Hematopoietic multipotent progenitor cell (in vitro differentiated cells): Measurements from ENCODE around the gene TAS2R31. TPM values are rescaled to one million over a fixed set of nuclear protein-coding genes. Genes with fewer than 3 reads are reported as not detected.
"Not testable (repeated sequence)": the region's sequence is repeated elsewhere in the genome, so short reads cannot be mapped to it uniquely, and the experiment has no call there.

Experiments used
- DNase-seq, 3 donors: peaks; one replicate each; pipeline ENCODE4 v3.0.0-alpha.2; 2011 to 2015; ENCODE audit warnings: low read depth in 2 of 3, low spot score in 2 of 3
- total RNA-seq: library from RNA; depleted of rRNA; stranded (reverse); fragments of >200 nt; gene quantifications from one replicate; pipeline ENCODE4 v1.2.3, GENCODE V29; 2012

TAS2R31 gene, protein sequence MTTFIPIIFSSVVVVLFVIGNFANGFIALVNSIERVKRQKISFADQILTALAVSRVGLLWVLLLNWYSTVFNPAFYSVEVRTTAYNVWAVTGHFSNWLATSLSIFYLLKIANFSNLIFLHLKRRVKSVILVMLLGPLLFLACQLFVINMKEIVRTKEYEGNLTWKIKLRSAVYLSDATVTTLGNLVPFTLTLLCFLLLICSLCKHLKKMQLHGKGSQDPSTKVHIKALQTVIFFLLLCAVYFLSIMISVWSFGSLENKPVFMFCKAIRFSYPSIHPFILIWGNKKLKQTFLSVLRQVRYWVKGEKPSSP
- 5.1 TPM for total RNA-seq

DNA sequence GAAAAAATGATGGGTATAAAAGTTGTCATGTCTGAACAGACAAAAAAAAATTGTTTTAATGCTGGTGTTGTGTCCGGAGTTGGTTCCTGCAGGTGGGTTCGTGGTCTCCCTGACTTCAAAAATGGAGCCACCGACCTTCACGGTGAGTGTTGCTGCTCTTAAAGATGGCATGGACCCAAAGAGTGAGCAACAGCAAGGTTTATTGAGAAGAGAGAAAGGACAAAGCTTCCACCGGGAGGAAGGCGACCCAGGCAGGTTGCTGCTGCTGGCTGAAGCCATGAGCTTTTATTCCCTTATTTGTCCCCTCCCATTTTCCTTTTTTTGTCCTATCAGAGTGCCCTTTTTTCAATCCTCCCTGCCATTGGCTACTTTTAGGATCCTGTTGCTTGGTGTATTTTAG, at the start of gene TAS2R31:
Gene TAS2R31, minus strand, starts transcription at position 101 of the 400 bp plus-strand sequence. Its CDS starts 72 bp downstream, at position 29.
- DNase-seq, result no peak

DNA sequence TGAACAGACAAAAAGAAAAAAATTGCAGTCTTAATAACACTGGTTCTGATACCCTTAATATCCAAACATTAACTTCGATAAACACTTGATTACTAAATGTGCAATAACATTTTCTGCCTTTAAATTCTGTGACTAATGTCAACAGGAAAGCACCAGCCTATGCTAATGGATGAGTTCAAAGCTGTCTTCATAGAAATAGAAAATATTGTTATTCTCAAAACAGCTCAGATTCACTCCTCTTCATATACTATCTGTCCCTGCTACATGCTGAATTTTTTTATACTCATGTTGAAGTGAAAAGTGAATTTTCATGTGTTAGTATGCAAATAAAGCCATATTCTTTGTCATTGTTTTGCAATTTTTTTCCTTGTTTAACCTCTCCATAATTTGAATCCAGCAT, 47.0 kb upstream of the TAS2R31 start:
- no peak for DNase-seq

DNA sequence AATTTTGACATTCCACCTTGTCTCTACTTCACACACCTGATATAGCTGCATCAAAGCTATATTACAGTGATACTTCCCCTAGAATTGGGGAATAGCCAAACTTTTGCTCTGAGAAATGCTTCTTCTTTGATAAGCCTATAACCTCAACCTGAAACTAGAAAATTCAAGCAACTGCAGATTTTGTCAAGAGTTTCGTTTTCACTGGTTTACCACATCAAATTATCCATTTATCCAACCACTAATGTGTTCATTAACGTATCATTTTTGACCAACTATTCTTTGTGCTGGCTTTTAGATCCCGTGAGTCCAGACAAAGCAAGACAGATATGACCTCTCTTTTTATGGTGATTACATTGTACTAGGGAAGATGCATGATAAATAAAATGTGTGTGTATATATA, 44.4 kb upstream of the TAS2R31 start:
- DNase-seq, result no peak

DNA sequence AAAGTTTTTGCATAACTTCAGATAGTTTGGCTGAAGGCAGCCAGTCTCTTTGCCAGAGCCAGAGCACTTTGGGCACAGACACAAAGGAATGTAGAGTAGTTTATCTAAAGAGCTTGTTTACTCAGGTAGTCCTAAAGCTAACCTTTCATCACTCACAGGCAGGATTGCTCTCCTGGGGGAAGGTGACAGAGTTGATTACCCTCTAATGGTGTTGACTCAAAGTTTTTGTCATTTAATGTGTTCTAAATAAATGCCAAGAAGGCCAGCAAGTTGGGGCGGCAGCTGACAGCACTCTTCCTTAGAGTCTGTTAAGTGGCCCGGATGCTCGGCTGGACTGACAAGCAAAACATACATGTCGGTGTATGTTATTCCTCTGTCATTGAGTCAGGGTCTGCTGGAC, 40.2 kb upstream of the TAS2R31 start:
- no peak for DNase-seq

DNA sequence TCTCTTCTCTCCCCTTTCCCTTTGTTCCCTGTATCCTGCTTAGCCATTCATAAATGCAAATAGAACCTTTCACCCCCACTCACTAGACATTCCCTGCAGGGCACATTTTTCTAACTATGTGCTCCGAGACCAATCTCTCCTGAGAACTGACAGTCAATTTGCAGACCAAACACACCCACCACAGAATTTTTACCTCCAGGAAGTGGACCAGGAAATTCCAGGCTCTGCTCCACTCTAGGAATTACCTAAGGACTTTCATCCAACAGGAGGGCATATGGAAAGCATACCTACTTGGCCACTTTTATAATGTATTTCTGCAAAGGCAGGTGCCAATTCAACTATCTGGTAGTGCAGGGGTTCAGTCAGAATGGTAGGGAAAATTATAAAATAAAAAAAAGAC, 39.8 kb upstream of the TAS2R31 start:
- DNase-seq, result no peak

DNA sequence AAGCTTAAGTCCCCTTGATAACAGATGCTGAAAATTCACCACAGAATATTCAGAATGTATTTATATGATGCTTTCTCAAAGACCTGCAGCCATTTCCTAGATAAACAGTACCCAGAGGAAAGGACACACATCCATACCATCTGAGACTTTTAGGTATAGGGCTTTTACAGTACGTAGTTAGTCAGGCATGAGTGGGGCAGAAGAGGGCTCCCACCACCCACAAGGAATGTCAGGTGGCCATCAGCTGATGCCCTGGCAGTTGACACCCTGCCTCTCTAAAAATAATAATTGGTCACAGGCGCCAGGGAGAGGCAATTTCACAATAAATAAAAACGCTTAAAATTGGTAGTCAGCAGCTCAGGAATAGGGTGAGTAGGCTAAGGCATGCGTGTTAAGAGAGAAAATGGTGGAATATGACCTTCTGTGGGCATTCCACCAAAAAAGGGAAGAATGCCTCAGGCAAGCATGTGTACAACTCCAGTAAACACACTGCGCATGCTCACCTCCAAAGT, 38.7 kb upstream of the TAS2R31 start:
- DNase-seq, result no peak

DNA sequence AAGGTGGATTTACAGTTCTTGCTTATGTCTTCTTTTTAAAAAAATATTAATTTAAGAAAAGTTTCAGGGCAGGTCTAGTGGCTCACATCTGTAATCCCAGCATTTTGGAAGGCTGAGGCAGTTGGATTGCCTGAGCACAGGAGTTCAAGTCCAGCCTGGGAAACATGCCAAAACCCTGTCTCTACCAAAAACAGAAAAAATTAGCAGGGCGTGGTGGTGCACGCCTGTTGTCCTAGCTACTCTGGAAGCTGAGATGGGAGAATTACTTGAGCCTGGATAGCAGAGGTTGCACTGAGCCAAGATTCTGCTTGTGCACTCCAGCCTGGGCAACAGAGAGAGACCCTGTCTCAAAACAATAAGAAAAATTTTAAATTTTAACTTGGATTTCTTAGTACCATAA, 36.3 kb upstream of the TAS2R31 start:
- no peak for DNase-seq

DNA sequence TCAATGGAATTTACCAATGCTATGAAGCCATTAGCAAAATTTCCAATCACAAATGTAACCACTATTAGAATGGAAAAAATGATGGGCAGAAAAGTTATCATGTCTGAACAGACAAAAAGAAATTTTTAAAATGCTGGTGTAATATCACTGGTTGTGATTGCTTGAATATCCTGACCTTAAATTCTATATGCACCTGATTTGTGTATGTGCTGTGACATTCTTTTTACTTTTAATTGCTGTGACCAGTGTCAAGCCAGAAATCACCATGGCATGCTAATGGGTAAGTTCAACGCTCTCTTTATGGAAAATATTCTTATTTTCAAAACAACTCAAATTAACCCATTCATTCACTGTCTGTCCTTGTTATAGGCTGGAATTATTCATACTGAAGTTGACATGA, 31.0 kb upstream of the TAS2R31 start, which contains the start of gene TAS2R46:
Gene TAS2R46, minus strand, starts transcription at position 101 of the 400 bp plus-strand sequence. Its CDS starts 0 bp downstream, at position 101.
- DNase-seq, result not testable (repeated sequence)

DNA sequence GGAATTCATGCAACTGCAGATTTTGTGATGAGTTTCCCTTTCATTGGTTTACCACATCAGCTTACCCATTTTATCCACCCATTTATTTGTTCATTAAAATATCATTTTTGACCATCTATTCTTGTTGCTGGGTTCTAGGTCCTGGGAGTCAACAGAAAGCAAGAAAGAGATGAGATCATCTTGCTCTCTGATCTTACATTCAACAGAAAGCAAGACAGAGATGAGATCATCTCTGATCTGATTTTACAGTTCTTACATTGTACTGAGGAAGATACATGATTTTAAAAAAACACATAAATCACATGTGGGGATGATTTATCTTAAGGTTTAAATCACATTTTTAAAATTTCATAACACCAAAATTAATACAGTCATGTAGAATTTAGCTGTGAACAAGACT, 28.6 kb upstream of the TAS2R31 start:
- no peak for DNase-seq

DNA sequence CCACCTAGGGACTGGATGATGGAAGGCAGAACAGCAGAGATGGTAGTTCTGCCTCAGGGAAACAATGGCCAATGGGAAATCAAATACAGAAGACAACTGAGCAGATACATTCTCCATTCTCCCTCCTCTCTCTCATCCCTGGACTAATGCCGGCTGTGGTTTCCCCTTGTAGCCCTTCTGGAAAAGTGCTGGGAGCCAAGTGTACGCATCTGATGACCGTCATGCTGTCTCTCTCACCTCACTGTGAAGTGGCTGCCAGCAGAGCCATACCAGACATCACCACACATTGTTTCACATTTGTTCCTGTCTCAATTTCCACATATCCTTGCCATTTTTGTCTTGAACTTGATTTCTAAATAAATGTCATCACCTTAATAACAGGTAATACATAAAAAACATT, 27.8 kb upstream of the TAS2R31 start:
- DNase-seq, result no peak

DNA sequence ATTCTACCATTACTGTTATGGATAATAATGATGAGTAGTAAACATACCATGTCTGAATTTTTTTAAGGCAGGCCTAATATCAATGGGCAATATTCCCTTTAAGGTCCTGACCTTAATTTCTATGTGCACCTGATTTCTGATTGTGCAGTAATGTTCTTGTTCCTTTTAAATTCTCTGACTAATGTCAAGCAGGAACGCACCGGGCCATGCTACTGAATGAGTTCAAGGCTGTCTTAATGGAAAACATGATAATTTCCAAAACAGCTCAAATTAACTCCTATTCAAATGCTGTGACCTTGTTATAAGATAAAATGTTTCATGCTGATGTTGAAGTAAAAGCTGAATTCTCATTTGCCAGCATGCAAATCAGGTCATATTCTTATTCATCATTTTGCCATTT, 24.1 kb upstream of the TAS2R31 start:
- no peak for DNase-seq

DNA sequence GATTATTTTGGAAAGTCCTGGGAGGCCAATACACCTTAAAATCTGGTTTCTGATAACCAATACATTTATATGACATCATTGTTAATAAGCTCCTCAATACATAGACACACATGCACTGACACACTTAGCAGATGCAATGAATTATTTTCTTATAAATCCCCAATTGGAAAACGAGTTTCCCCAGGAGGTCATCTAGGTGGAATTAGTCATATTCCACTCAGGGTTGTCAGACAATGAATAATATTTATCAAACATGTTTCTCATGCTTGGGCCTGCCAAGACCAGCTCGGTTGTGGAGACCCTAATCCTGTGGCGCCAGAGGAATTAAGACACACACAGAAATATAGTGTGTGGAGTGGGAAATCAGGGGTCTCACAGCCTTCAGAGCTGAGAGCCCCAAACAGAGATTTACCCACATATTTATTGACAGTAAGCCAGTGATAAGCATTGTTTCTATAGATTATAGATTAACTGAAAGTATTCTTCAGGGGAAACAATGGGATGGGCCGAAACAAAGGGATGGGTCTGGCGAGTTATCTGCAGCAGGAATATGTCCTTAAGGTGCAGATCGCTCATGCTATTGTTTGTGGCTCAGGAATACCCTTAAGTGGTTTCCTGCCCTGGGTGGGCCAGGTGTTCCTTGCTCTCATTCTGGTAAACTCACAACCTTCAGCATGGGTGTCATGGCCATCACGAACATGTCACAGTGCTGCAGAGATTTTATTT, 18.8 kb upstream of the TAS2R31 start:
- DNase-seq, result not testable (repeated sequence)

DNA sequence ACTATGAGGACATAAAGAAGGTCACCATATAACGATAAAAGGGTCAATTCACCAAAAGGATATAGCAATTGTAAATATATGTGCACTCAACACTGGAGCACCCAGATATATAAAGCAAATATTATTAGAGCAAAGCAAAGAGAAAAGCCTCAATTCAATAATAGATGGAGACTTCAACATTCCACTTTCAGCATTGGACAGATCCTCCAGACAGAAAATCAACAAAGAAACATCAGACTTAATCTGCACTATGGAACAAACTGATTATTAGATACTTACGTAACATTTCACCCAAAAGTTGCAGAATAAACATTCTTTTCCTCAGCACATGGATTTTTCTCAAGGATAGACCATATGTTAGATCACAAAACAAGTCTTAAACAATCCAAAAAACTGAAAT, 10.2 kb upstream of the TAS2R31 start:
- DNase-seq, result not testable (repeated sequence)

DNA sequence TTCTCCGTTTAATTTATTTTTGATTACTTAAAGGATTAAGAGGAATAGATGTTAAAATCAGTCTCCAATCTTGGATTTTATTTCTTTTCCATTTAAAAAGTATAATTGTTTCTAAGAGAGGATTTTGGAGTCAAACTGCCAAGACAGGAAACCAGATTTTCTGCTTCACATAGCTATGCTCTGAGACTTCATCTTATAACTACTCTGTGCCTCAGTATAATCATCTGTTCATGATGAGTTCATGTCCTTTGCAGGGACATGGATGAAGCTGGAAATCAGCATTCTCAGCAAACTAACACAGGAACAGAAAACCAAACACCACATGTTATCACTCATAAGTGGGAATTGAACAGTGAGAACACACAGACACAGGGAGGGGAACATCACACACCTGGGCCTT, 9.0 kb upstream of the TAS2R31 start:
- DNase-seq, result no peak

DNA sequence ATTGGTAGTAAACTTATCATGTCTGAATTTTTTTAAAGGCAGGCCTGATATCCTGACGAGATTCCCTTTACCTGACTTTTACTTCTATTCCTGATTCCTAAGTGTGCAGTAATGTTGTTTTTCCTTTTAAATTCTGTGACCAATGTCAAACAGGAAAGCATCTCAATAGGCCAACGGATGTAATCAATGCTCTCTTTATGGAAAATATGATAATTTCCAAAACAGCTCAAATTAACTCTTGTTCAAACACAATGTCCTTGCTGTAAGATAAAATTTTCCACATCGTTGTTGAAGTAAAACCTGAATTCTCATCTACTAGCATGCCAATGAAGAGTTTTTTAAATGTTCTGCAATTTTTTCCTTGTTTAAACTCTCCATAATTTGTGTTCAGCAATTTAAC, 8.0 kb upstream of the TAS2R31 start:
- DNase-seq, result no peak

DNA sequence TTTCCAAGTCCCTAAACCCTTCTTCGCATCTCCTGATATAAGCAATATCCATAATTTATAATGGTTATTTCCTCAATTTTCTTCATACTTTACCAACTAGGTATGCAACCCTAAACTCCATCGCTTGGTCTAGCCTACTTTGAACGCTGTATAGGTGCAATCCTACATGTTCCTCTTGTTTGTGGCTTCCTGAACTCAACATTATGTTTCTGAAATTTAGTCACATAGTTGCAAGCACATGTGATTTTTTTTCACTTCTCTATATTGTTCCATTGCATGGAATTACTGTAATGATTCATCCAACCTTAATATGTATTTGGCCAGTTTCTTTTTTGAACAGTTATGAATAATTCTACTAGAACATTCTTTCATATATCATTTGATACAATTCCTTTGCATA, 2.8 kb upstream of the TAS2R31 start:
- not testable (repeated sequence) for DNase-seq

DNA sequence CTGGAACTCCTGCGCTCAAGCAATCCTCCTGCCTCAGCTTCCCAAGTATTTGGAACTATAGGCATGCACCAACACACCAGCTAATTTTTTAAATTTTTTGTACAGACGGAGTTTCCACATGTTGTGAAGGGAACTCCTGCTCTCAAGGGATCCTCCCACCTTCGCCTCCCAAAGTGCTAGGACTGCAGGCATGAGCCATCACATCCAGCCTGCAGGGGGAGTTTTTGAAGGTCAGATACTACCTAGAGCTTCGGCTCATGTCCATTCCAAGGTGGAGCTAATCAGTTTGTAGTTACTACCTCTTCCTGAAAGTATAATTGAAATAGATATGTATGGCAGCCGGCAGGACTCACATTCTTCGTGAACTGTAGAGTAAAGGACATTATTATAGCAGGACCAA, 5.1 kb downstream of the TAS2R31 start:
- DNase-seq, result no peak

DNA sequence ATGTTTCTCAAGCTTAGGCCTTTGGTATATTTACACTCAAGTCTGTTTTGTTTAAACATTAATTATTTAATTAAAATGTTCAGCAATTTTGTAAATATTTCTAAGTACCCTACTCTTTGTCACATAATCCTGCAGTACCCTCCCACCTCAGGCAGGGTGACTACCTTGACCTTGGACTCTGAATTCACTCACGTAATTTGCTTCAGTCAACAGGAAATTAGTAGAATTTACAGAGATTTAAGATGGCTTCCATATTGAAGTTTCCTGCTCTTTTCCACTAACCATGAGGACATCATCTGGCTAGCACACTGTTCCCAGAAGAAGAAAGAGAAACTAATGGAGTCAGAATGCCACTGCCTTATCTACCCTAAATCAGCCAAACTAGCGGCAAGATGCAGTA, 7.8 kb downstream of the TAS2R31 start:
- no peak for DNase-seq

DNA sequence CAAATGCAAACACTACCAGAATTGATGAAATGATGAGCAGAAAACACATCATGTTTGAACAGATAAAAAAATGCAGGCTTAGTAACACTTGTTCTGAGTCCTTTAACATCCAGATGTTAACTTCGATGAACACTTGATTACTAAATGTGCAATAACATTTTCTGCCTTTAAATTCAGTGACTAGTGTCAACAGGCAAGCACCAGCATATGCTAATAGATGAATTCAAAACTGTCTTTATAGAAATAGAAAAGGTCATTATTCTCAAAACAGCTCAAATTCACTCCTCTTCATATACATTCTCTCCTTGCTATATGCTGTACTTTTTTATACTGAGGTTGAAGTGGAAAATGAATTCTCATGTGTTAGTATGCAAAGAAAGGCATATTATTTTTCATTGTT, 8.7 kb downstream of the TAS2R31 start, which contains the start of gene TAS2R19:
Gene TAS2R19, minus strand, starts transcription at position 101 of the 400 bp plus-strand sequence. Its CDS starts 49 bp downstream, at position 52.
- DNase-seq, result no peak

DNA sequence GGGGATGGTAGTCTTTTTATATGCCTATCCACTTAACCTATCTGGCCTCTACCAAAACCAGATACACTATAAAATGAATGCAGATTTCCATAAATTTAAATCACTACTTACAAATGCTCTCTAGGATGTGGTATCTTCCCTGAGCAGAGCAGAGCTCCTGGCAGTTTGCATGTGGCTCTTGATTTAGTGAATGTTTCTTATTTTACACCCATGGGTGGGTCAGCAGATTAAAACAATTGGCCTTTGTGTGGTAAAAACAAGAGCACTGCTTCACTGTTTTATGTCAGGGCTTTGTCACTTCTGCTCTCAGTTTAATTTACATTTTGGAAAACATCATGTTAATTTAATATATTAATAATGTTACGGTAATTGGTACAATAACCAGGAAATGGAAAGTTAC, 14.3 kb downstream of the TAS2R31 start:
- no peak for DNase-seq

DNA sequence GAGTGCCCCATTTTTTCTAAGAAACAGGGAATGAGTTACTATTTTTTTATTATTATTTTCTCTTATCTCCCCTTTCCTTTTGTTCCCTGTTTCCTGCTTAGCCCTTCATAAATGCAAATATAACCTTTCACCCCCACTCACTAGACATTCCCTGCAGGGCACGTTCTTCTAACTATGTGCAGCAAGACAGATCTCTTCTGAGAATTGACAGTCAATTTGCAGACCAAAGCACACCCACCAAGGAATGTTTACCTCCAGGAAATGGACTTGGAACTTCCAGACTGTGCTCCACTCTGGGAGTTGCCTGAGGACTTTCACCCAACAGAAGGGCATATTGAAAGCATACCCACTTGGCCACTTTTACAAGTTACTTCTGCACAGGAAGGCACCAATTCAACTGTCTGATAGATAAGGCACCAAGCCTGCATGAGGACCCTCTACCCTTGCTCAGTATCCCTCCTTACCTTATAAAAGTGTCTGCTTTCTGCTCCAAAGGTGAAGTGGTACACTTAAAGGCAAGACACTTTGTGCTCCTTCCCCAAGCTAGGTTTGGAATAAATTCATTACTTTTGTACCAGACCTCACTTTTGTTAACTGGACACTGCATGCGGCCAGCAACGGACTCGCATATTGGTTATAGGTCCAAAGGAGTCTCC, 15.3 kb downstream of the TAS2R31 start:
- no peak for DNase-seq
